SIG-M5 (cell line): ENCODE measurements around the gene ABR.
A peak's percentile ranks its signal among the peaks of the same experiment; 100 is the strongest.
"Not testable (repeated sequence)": the region's sequence is repeated elsewhere in the genome, so short reads cannot be mapped to it uniquely, and the experiment has no call there.

Experiments used
- DNase-seq: peaks from one replicate; lab custom pipeline; 2025; lab: John Stamatoyannopoulos, UW

The ABR gene

GRCh38 chr17:1008008-1008761, 171.6 kb downstream of the ABR start:
- no peak for DNase-seq

GRCh38 chr17:1007310-1008007, 172.3 kb downstream of the ABR start:
- DNase-seq: no peak

GRCh38 chr17:1006054-1006453, 173.7 kb downstream of the ABR start:
- DNase-seq: no peak

GRCh38 chr17:1005361-1005946, 174.3 kb downstream of the ABR start:
- no peak for DNase-seq

GRCh38 chr17:1004769-1005295, 174.9 kb downstream of the ABR start:
- no peak for DNase-seq

- no peak for DNase-seq
Observed at GRCh38 chr17:1003972-1004768, 175.6 kb downstream of the ABR start.

GRCh38 chr17:1003633-1003971, 176.2 kb downstream of the ABR start:
- DNase-seq: no peak

GRCh38 chr17:1002771-1003555, 176.8 kb downstream of the ABR start:
- DNase-seq: no peak

GRCh38 chr17:1002412-1002753, 177.4 kb downstream of the ABR start:
- DNase-seq: no peak

- no peak for DNase-seq
Observed at GRCh38 chr17:1001640-1002411, 178.0 kb downstream of the ABR start.

- no peak for DNase-seq
Observed at GRCh38 chr17:1000597-1001461, 179.0 kb downstream of the ABR start.

- no peak for DNase-seq
Observed at GRCh38 chr17:998111-998510, 181.7 kb downstream of the ABR start.

GRCh38 chr17:996554-997344, 183.0 kb downstream of the ABR start, which contains the start of gene TIMM22:
TIMM22 (plus strand) TSS chr17:997129; CDS start chr17:997143, 14 bp downstream.
- peak; percentile 77 for DNase-seq

- DNase-seq: not testable (repeated sequence)
Observed at GRCh38 chr17:995324-995723, 184.5 kb downstream of the ABR start.

- no peak for DNase-seq
Observed at GRCh38 chr17:992933-993332, 186.8 kb downstream of the ABR start.

- DNase-seq: no peak
Observed at GRCh38 chr17:988561-988960, 191.2 kb downstream of the ABR start.

- DNase-seq: no peak
Observed at GRCh38 chr17:987931-988330, 191.8 kb downstream of the ABR start.

GRCh38 chr17:986322-986929, 193.4 kb downstream of the ABR start:
- no peak for DNase-seq
